Gastroesophageal sphincter (tissue), 4 donors: ENCODE data around the gene ADPRM. TPM values are rescaled to one million over a fixed set of nuclear protein-coding genes. Genes with fewer than 3 reads are reported as not detected.
"Not testable (repeated sequence)": the region's sequence is repeated elsewhere in the genome, so short reads cannot be mapped to it uniquely, and the experiment has no call there.

Experiments used
- ATAC-seq: fragments of 150-250 bp; one replicate; pipeline ENCODE4 v1.9.1; 2016; ENCODE audit warnings: mild to moderate bottlenecking, moderate library complexity
- H3K27ac ChIP-seq, 4 donors: fragments of 200-600 bp; sonication (generic) in 3 of 4; 1 replicate in 3 of 4; 2 replicates in 1 of 4; pipeline ENCODE4 v1.5.1; 2016 to 2019
- H3K27me3 ChIP-seq: fragments of 200-600 bp; sonication (generic); one replicate; pipeline ENCODE4 v1.5.1; 2019
- H3K36me3 ChIP-seq, 2 donors: fragments of 200-600 bp; sonication (generic); one replicate each; pipeline ENCODE4 v1.5.1; 2019; ENCODE audit warnings: control low read depth in 1 of 2
- H3K4me1 ChIP-seq, 3 donors: fragments of 200-600 bp; sonication (generic); 1 replicate in 2 of 3; 2 replicates in 1 of 3; pipeline ENCODE4 v1.5.1; 2016 to 2019; ENCODE audit warnings: control low read depth in 2 of 3
- H3K4me3 ChIP-seq, 2 donors: fragments of 200-600 bp; sonication (generic); one replicate each; pipeline ENCODE4 v1.5.1; 2019; ENCODE audit warnings: mild to moderate bottlenecking in 1 of 2, moderate library complexity in 1 of 2
- H3K9me3 ChIP-seq, 3 donors: fragments of 200-600 bp; sonication (generic); one replicate each; pipeline ENCODE4 v1.5.1; 2017 to 2019; ENCODE audit warnings: control low read depth in 2 of 3
- EP300 ChIP-seq: sonication (generic); formaldehyde crosslinking; IDR thresholded peaks from one replicate; pipeline ENCODE4 v1.6.1; 2017; ENCODE audit warnings: antibody characterized with exemption, mild to moderate bottlenecking
- POLR2A ChIP-seq, 2 donors: fragments of 450-650 bp; IDR thresholded peaks; one replicate each; pipeline ENCODE4 v1.6.1; 2017; ENCODE audit warnings: antibody characterized with exemption in 2 of 2, mild to moderate bottlenecking in 2 of 2, moderate library complexity in 1 of 2
- POLR2AphosphoS5 ChIP-seq: sonication (generic); formaldehyde crosslinking; IDR thresholded peaks from one replicate; pipeline ENCODE4 v1.6.1; 2017; ENCODE audit warnings: antibody characterized with exemption
- WGBS, 2 donors: methylation state at CpG; one replicate each; pipeline ENCODE4 v1.1.5; 2018; ENCODE audit warnings: low coverage in 1 of 2; 5-methylcytosine and 5-hydroxymethylcytosine counted together
- total RNA-seq, 4 donors: library from RNA; depleted of rRNA; stranded (reverse); fragments of >200 nt; gene quantifications; one replicate each; pipeline ENCODE4 v1.1.0, GENCODE V29; 2016
- TF ChIP-seq, protein P1 (sequence below), 4 experiments: fragments of 200-600 bp in 2 of 4; fragments of 450-650 bp in 2 of 4; sonication (generic) in 1 of 4; IDR thresholded peaks; one replicate each; pipeline ENCODE4 v1.5.1; 2017 to 2019; ENCODE audit warnings: antibody characterized with exemption in 4 of 4, mild to moderate bottlenecking in 2 of 4, moderate library complexity in 2 of 4

Gene ADPRM
- total RNA-seq, 4 donors from 2014 or later, result 8.3 to 13.2 (median 9.5) TPM

DNA sequence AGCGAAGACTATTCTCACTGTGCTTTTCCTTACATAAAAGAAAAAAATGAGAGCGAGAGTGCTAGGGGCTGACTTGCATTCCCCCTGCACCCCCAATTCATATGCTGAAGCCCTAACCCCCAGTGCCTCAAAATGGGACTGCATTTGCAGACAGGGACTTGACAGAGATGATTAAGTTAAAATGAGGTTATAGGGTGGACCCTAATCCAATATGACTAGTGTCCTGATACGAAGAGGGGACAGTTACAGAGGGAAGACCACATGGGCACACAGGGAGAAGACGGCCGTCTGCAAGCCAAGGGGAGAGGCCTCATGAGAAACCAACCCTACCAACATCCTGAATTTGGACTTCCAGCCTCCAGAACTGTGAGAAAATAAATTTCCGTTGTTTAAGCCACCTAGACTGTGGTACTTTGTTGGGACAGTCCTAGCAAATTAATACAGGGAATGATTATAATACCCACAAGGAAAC, 34.0 kb downstream of the ADPRM start:
- peaks cover 0 to 12% of the 10 kb centered on the region in 2 donors for H3K36me3 ChIP-seq
- no peak for TF ChIP-seq POLR2AphosphoS5
- H3K9me3 ChIP-seq, result no peaks in the 10 kb centered on the region
- ATAC-seq, result no peak
- H3K27ac ChIP-seq, result peak overlapping the region in 2 of 4 donors; percentile 97 to 98
- WGBS, 2 donors, result 92% methylated on average over 4 to 5 of the region's 6 CpGs
- peaks cover 0 to 26% (median 0%) of the 10 kb centered on the region in 3 donors for H3K4me1 ChIP-seq
- H3K27me3 ChIP-seq, result no peaks in the 10 kb centered on the region
- H3K4me3 ChIP-seq, result no peak overlapping the region

DNA sequence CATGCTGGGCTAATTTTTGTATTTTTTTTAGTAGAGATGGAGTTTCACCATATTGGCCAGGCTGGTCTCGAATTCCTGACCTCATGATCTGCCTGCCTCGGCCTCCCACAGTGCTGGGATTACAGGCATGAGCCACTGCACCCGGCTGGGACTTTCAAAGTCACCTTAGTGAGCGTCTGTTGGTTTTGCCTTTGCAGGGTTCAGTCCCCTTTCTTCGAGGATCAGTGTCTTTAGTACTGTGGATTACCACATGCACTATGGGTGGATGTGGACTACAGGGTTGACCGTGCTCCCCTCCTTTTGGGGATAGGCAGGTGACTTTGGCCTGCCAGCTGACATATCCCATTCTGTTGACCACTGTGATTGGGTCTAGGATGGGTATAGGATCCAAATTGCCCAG, 34.7 kb downstream of the ADPRM start:
- not testable (repeated sequence) for ATAC-seq, H3K27ac ChIP-seq, H3K36me3 ChIP-seq, H3K27me3 ChIP-seq, H3K4me3 ChIP-seq, H3K9me3 ChIP-seq
- WGBS, 2 donors, result 100% methylated on average over 2 of the region's 6 CpGs; no CpG with 5 or more reads in 1 of the 2 donors
- peaks cover 0 to 26% (median 0%) of the 10 kb centered on the region in 3 donors for H3K4me1 ChIP-seq

DNA sequence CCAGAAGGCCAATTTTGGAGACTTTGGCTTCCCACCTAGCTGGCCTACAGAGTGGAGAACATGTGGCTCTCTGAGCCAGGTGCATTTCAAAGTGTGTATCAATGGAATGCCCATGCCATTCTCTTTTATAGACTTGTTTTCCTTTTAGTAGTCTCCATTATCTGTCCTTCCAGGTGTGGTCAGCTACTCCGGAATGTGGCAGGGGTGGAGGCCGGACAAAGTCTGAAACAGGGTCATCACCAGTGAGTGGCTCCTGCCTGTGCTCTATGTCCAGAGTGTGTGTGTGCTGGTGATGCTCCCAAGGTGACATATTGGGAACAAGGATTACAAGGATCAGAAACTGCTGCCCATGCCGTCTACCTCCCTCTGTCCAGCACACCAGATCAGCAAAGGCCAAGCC, 36.3 kb downstream of the ADPRM start:
- Histone ChIP-seq H3K9me3 (no peaks in the 10 kb centered on the region), H3K4me1 (peaks cover 0 to 28% (median 0%) of the 10 kb centered on the region in 3 donors), H3K27ac (no peak overlapping the region), H3K27me3 (no peaks in the 10 kb centered on the region), H3K4me3 (no peak overlapping the region), H3K36me3 (no peaks in the 10 kb centered on the region)
- ATAC-seq, result no peak
- TF ChIP-seq EP300, result no peak
- WGBS, 2 donors, result 100% methylated on average over 1 to 3 of the region's 3 CpGs

DNA sequence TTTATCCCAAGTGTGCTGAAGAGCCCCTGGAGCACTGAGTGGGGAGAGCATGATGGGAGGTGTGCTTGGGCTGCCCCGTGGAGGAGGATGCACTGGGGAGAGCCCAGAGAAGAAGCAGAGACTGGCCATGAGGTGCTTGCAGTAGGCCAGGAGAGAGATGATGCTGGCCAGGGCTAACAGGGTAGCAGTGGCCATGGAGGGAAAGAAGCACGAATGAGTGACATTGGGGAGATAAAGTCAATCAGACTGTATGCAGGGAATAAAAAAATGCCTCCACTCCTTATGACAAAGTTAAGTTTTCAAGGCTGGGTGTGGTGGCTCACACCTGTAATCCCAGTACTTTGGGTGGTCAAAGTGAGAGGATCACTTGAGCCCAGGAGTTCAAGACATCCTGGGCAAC, 37.9 kb downstream of the ADPRM start:
- Histone ChIP-seq H3K9me3 (no peaks in the 10 kb centered on the region), H3K36me3 (no peaks in the 10 kb centered on the region), H3K4me3 (no peak overlapping the region), H3K27ac (no peak overlapping the region), H3K27me3 (no peaks in the 10 kb centered on the region), H3K4me1 (peaks cover 0 to 20% (median 0%) of the 10 kb centered on the region in 3 donors)
- 60 to 63% methylated on average over 2 of the region's 2 CpGs for WGBS, 2 donors
- TF ChIP-seq, protein P1, sequence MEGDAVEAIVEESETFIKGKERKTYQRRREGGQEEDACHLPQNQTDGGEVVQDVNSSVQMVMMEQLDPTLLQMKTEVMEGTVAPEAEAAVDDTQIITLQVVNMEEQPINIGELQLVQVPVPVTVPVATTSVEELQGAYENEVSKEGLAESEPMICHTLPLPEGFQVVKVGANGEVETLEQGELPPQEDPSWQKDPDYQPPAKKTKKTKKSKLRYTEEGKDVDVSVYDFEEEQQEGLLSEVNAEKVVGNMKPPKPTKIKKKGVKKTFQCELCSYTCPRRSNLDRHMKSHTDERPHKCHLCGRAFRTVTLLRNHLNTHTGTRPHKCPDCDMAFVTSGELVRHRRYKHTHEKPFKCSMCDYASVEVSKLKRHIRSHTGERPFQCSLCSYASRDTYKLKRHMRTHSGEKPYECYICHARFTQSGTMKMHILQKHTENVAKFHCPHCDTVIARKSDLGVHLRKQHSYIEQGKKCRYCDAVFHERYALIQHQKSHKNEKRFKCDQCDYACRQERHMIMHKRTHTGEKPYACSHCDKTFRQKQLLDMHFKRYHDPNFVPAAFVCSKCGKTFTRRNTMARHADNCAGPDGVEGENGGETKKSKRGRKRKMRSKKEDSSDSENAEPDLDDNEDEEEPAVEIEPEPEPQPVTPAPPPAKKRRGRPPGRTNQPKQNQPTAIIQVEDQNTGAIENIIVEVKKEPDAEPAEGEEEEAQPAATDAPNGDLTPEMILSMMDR (IDR thresholded peaks at IDR 0.05), result no peak
- TF ChIP-seq EP300 (no peak), POLR2A (IDR thresholded peaks at IDR 0.05) (no peak), POLR2AphosphoS5 (no peak)
- no peak for ATAC-seq

DNA sequence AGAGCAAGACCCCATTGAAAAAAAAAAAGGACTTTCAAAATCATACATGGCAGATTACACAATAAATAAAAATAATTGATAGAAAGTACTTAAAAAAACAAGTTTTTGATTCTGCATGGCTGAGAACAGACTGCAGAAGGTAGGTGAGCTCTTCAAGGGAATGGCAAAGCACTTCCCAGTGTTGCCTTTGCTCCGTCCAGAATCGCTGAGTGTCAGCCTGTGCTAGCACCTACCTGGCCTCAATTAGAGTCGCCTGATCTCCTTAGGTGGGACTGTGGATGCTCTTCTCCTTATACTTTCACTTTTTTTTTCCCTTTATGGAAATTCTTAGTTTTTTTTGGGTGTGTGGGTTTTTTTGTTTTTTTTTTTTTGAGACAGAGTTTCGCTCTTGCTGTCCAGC, 38.4 kb downstream of the ADPRM start:
- Histone ChIP-seq H3K27me3 (no peaks in the 10 kb centered on the region), H3K9me3 (no peaks in the 10 kb centered on the region), H3K36me3 (no peaks in the 10 kb centered on the region), H3K27ac (no peak overlapping the region), H3K4me3 (no peak overlapping the region), H3K4me1 (peaks cover 0 to 14% (median 0%) of the 10 kb centered on the region in 3 donors)
- TF ChIP-seq POLR2A (IDR thresholded peaks at IDR 0.05), result no peak
- 85 to 90% methylated on average over 3 to 4 of the region's 4 CpGs for WGBS, 2 donors
- ATAC-seq, result no peak

DNA sequence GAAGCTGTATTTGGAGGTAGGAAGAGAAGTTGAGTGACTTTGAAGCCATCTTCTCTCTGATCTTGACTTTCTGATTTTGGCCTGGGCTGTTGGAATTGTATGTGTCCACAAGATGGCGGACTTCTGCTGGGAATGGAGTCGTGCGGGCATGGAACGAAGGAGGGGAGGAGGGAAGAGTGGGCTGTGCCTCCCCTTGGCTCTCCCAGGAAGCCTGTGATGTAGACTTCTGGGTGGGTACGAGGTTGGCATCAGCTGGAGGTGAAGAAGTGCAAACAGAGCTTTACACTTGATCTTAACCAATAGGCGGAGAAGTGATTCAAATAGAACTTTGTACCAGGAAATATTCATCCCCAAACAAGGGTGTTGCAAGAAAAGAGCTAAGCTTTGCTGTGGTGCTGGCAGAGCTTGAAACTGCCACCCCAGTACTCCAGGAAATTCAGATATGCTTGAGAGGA, 39.8 kb downstream of the ADPRM start:
- Histone ChIP-seq H3K27ac (no peak overlapping the region), H3K9me3 (no peaks in the 10 kb centered on the region), H3K27me3 (no peaks in the 10 kb centered on the region), H3K4me1 (peaks cover 0 to 5% (median 0%) of the 10 kb centered on the region in 3 donors), H3K36me3 (no peaks in the 10 kb centered on the region), H3K4me3 (no peak overlapping the region)
- no peak for TF ChIP-seq EP300
- TF ChIP-seq, protein P1 (IDR thresholded peaks at IDR 0.05), result peak; percentile 63 to 83 (median 71)
- WGBS, 2 donors, result 17 to 22% methylated on average over 4 to 6 of the region's 6 CpGs
- peak; percentile 60 for ATAC-seq

DNA sequence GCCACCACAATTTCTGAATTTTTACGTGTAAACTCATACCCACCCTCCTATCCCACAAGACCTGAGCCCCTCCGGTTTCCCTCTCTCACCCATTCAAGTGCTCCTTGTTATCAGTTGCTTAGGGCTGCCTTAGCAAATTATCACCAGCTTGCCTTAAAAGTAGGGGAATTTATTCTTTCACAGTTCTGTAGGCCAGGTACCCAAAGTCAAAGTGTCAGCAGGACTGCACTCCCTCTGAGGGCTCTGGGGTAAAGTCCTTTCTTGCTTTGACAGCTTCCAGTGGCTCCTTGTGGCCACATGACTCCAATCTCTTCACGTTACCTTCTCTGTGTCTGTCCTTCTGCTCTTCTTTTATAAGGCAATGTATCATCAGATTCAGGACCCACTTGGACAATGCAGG, 40.3 kb downstream of the ADPRM start:
- 63 to 84% methylated on average over 3 of the region's 3 CpGs for WGBS, 2 donors
- ATAC-seq, result no peak
- Histone ChIP-seq H3K36me3 (no peaks in the 10 kb centered on the region), H3K4me3 (no peak overlapping the region), H3K27ac (no peak overlapping the region), H3K27me3 (no peaks in the 10 kb centered on the region), H3K9me3 (no peaks in the 10 kb centered on the region), H3K4me1 (peaks cover 0 to 5% (median 0%) of the 10 kb centered on the region in 3 donors)
- TF ChIP-seq, protein P1 (IDR thresholded peaks at IDR 0.05), result no peak
- no peak for TF ChIP-seq EP300
- no peak for TF ChIP-seq POLR2A (IDR thresholded peaks at IDR 0.05)
- no peak for TF ChIP-seq POLR2AphosphoS5
